ENCODE results near the gene GUCA1A.

GUCA1A gene

DNA sequence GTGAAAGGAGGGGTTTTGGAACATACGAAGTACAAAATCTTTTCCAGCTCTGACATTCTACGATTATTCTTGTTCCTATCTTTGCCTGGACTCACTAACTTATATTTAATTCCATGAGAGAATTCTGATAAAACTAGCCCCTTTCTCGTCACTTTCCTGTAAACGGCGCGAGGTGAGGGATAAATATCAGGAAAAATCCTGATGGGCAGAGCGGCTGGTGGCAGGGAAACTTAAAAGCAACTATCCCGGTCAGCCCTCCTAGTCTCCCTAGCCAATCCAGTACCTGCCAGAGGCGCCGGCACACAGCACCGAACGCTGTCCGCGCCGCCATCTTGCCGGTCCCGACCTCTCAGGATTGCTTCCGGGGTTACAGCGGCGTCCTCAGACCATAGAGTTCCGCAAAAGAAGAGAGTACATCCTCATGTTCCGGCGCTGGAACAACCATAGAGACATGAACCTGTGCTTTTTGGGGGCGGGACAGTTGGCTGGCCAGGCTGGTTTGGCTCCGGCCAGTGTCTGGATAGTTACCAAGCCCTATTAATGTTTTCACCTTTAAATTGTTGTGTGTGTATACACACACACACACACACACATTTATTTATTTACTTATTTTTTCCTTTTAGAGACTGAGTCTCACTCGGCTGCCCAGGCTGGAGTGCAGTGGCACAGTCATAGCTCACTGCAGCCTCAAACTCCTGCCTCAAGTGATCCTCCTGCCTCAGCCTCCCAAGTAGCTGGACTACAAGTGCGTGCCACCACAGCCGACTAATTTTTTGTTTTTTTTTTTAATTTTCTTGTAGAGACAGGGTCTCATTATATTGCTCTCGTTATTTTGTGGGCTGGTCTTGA, 44.6 kb downstream of the GUCA1A start, which contains the start of gene MRPS10:
Gene MRPS10, minus strand, starts transcription at position 343 of the 849 bp plus-strand sequence. Its CDS starts 12 bp downstream, at position 331.
- peak; percentile 93 for DNase-seq (ENCODE audit: low spot score)
- in situ Hi-C loops (cut with MboI; ENCODE audit: low sequenced_read_pairs, unreplicated experiment) = no loop called here
- TF ChIP-seq, protein P1, sequence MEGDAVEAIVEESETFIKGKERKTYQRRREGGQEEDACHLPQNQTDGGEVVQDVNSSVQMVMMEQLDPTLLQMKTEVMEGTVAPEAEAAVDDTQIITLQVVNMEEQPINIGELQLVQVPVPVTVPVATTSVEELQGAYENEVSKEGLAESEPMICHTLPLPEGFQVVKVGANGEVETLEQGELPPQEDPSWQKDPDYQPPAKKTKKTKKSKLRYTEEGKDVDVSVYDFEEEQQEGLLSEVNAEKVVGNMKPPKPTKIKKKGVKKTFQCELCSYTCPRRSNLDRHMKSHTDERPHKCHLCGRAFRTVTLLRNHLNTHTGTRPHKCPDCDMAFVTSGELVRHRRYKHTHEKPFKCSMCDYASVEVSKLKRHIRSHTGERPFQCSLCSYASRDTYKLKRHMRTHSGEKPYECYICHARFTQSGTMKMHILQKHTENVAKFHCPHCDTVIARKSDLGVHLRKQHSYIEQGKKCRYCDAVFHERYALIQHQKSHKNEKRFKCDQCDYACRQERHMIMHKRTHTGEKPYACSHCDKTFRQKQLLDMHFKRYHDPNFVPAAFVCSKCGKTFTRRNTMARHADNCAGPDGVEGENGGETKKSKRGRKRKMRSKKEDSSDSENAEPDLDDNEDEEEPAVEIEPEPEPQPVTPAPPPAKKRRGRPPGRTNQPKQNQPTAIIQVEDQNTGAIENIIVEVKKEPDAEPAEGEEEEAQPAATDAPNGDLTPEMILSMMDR (IDR thresholded peaks at IDR 0.05; ENCODE audit: borderline replicate concordance, control extremely low read depth, extremely low read depth, insufficient read depth, missing control alignments) = no peak

DNA sequence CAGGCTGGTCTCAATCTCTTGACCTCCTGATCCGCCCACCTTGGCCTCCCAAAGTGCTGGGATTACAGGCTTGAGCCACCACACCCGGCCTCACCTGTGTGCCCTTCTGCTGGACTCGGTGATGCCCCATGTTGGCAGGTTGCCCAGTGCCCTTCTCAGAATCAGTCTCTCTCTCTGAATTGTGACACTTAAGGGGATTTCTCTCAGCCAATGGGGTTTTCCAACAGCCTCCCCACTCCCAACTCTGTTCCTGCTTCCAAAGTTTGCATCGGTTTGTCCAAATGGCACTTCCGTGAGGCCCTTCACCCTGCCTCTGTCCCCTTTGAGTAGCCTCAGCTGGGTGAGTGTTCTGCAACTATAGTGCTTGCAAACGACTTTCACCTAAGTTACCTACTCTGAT, 47.6 kb downstream of the GUCA1A start:
- in situ Hi-C loops (cut with MboI; ENCODE audit: low sequenced_read_pairs, unreplicated experiment) = no loop called here

DNA sequence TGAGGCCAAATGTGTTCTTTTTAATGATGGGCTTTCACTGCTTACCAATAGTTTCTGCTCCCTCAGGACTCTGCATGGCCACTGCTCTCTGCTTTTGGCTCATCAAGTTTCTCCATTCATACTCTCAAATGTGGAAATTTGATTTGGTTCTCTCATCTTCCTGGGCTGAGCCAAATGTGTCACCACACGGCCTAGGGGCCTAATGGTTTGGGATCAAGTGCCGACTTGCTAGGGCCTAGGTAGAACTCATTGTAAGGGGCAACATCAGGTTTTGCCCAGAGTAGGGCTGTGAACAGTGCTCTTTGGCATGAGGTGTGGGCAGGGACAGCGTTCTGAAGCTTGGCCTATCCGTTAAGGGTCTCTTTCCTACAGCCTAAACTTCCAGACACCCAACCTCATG, 48.4 kb downstream of the GUCA1A start:
- DNase-seq (ENCODE audit: low spot score) = no peak
- in situ Hi-C loops (cut with MboI; ENCODE audit: low sequenced_read_pairs, unreplicated experiment) = no loop called here
- TF ChIP-seq, protein P1 (IDR thresholded peaks at IDR 0.05; ENCODE audit: borderline replicate concordance, control extremely low read depth, extremely low read depth, insufficient read depth, missing control alignments) = no peak

More for the DNA sequence above, 47.6 kb downstream of the GUCA1A start:
- no peak for DNase-seq (ENCODE audit: low spot score)
- TF ChIP-seq, protein P1 (IDR thresholded peaks at IDR 0.05; ENCODE audit: borderline replicate concordance, control extremely low read depth, extremely low read depth, insufficient read depth, missing control alignments) = no peak

DNA sequence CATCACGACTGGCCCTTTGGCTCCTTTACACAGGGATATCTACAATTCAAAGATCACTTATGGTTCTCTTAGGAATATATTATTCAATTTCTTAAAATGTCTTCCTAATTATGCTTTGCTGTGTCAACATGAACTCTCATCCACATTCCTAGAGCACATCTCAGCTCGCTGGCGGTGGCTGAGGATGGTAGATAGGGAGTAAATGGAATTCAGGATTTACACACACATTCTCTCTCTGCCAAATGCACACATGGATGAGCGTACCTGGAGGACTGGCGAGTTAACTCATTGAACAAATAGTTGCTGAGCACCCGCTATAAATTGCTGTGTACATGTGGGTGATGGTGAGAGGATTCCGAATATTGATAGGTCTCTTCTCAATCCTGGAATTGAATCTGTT, 49.3 kb downstream of the GUCA1A start:
- in situ Hi-C loops (cut with MboI; ENCODE audit: low sequenced_read_pairs, unreplicated experiment) = no loop called here
- TF ChIP-seq, protein P1 (IDR thresholded peaks at IDR 0.05; ENCODE audit: borderline replicate concordance, control extremely low read depth, extremely low read depth, insufficient read depth, missing control alignments) = no peak
- no peak for DNase-seq (ENCODE audit: low spot score)

DNA sequence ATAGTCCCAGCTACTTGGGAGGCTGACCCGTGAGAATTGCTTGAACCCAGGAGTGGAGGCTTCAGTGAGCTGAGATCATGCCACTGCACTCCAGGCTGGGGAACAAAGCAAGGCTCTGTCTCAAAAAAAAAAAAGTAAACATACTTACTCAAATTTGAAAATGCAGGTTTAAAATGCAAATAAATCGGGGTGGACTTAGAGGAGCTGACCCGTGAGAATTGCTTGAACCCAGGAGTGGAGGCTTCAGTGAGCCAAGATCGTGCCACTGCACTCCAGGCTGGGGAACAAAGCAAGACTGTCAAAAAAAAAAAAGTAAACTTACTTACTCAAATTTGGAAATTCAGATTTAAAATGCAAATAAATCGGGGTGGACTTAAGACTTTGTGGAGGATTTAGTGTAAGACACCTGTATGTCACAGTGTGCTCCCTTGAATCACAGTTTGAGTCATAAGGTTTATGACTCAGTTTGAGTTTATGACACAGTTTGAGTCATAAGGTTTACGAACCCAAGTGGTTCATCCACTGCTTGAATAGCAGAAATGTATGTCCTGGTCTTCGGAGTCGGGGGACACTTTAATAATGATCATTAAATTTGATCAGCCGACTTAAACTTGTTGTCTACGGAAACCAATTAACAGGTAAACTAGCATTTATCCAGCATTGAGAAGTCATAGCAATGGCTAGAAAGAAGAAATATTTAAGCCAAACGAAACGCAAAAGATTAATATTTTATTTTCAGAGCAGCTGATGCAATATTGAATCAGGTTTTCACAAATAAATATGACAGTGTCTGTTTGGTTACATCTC, 51.3 kb downstream of the GUCA1A start:
- peak; percentile 73 for DNase-seq (ENCODE audit: low spot score)
- TF ChIP-seq, protein P1 (IDR thresholded peaks at IDR 0.05; ENCODE audit: borderline replicate concordance, control extremely low read depth, extremely low read depth, insufficient read depth, missing control alignments) = no peak
- in situ Hi-C loops (cut with MboI; ENCODE audit: low sequenced_read_pairs, unreplicated experiment) = no loop called here

DNA sequence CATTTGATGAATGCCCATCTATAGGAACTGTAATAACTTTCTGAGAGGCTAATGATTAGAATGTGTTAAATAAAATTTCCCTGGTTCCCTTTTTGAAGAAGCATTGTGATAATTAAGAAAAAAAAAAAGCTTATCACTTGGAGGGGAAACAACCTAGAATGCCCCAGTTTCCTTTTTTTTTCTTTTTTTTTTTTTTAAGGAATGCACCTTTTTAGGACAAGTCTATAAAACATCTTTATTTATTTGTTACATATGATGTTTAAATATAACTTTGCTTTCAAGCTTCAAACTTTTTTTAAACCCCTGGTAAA, 51.8 kb downstream of the GUCA1A start:
- in situ Hi-C loops (cut with MboI; ENCODE audit: low sequenced_read_pairs, unreplicated experiment) = no loop called here
- DNase-seq (ENCODE audit: low spot score) = no peak
- TF ChIP-seq, protein P1 (IDR thresholded peaks at IDR 0.05; ENCODE audit: borderline replicate concordance, control extremely low read depth, extremely low read depth, insufficient read depth, missing control alignments) = no peak
